ENCODE data around the gene UBA52. TPM values are rescaled to one million over a fixed set of nuclear protein-coding genes. Genes with fewer than 3 reads are reported as not detected.

Gene UBA52
- total and polyA plus RNA-seq, 7 experiments from 2014 or later: 1,563 to 2,429 (median 2,196) TPM

DNA sequence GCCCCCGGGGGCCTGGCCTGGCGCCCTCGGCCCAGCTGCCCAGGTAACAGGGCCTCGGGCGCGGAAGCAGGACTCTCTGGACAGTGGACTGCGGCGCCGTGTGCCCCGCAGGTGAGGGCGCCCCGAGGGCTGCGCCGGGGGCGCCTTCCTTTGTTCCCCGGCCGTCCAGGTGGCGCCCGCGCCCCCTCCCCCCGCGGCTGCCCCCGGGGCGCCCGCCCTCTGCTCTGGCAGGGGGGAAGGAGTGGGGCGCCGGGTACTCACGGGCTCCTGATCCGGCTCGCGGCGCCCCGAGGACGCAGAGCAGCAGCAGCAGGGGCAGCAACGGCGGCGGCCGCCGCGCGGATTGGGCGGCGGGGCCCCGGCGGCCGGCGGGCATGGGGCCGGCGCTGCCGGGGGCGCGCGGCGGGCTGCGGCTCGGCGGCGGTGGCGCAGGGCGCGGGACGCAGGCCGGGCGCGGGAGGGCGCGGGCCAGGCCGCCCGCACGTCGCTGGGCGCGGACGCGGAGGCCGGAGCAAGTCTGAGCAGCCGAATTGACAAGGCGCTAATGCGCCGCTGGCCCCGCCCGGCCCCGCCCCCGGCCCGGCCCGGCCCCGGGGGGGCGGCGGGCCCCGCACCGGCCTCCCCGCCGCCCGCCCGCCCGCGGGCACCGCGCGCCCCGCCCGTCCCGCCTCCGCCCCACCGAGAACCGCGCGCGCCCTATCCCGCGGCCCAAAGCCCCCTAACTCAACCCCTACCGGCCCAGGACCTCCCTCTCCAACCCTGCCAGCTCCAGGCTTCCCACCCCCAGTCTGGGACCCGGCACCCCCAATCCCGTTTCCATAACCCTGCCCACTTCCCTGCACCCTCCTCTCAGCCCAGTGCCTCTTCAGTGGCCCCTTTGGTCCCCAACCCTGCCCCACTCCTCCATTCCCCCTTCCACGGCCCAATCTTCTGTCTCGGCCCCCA, 34.9 kb downstream of the UBA52 start, which contains the start of gene CRLF1:
Gene CRLF1, minus strand, starts transcription at position 519 of the 945 bp plus-strand sequence. Its CDS starts 143 bp downstream, at position 376.
- Mint-ChIP-seq H3K36me3 (peaks cover 0 to 4% (median 0%) of the 10 kb centered on the region in 5 donors), H3K4me3 (peak within 1 kb of the TSS in 5 of 10 donors; percentile 11 to 76 (median 45)), H3K4me1 (peaks cover 6 to 31% (median 19%) of the 10 kb centered on the region in 7 donors), H3K27ac (peak within 1 kb of the TSS in 1 of 9 donors; percentile 67), H3K9me3 (peaks cover 0 to 3% (median 0%) of the 10 kb centered on the region in 11 donors), H3K27me3 (peaks cover 51 to 76% (median 64%) of the 10 kb centered on the region in 5 donors)
- ATAC-seq: no peak
- POLR2A ChIA-PET: no interaction called here
- intact Hi-C loops (cut with micrococcal nuclease): no loop called here
- no peaks in the 10 kb centered on the region for H3K9me3 ChIP-seq (ENCODE audit: control insufficient read depth in 2 of 3, low read length in 3 of 3)
- CTCF ChIA-PET: no interaction called here
- H3K36me3 ChIP-seq (ENCODE audit: control insufficient read depth in 2 of 3, insufficient read depth in 3 of 3, low read length in 3 of 3): no peaks in the 10 kb centered on the region
- H3K4me3 ChIP-seq (ENCODE audit: low read length): no peak within 1 kb of the TSS
- no peak within 1 kb of the TSS for H3K27ac ChIP-seq (ENCODE audit: low read depth, low read length)
- H3K27me3 ChIP-seq (ENCODE audit: control insufficient read depth in 2 of 2, insufficient read depth in 2 of 2, low read length in 2 of 2): peaks cover 4 to 35% of the 10 kb centered on the region in 2 donors
- peaks cover 0 to 5% of the 10 kb centered on the region in 2 donors for H3K4me1 ChIP-seq (ENCODE audit: control insufficient read depth in 2 of 2, insufficient read depth in 2 of 2, low read length in 2 of 2)
- DNase-seq: no peak

- DNase-seq: no peak
- intact Hi-C loops (cut with micrococcal nuclease): no loop called here
Measured at GRCh38 chr19:18607226-18608101, 35.8 kb downstream of the UBA52 start.

GRCh38 chr19:18608102-18608804, 36.6 kb downstream of the UBA52 start:
- Histone ChIP-seq H3K4me3 (ENCODE audit: low read length) (no peak overlapping the region), H3K9me3 (ENCODE audit: control insufficient read depth in 2 of 3, low read length in 3 of 3) (no peaks in the 10 kb centered on the region), H3K27ac (ENCODE audit: low read depth, low read length) (no peak overlapping the region), H3K4me1 (ENCODE audit: control insufficient read depth in 2 of 2, insufficient read depth in 2 of 2, low read length in 2 of 2) (peaks cover 11 to 12% of the 10 kb centered on the region in 2 donors), H3K36me3 (ENCODE audit: control insufficient read depth in 2 of 3, insufficient read depth in 3 of 3, low read length in 3 of 3) (no peaks in the 10 kb centered on the region), H3K27me3 (ENCODE audit: control insufficient read depth in 2 of 2, insufficient read depth in 2 of 2, low read length in 2 of 2) (peaks cover 8 to 37% of the 10 kb centered on the region in 2 donors)
- H3K27me3 Mint-ChIP-seq: peaks cover 47 to 73% (median 59%) of the 10 kb centered on the region in 5 donors
- intact Hi-C loops (cut with micrococcal nuclease): no loop called here
- no peak for ATAC-seq
- peaks cover 8 to 35% (median 25%) of the 10 kb centered on the region in 7 donors for H3K4me1 Mint-ChIP-seq
- peak overlapping the region in 5 of 10 donors; percentile 1 to 65 (median 39) for H3K4me3 Mint-ChIP-seq
- CTCF ChIA-PET: no interaction called here
- H3K9me3 Mint-ChIP-seq: peaks cover 0 to 3% (median 0%) of the 10 kb centered on the region in 11 donors
- POLR2A ChIA-PET: no interaction called here
- H3K27ac Mint-ChIP-seq: no peak overlapping the region
- DNase-seq: no peak
- peaks cover 0 to 4% (median 0%) of the 10 kb centered on the region in 5 donors for H3K36me3 Mint-ChIP-seq

More at GRCh38 chr19:18607226-18608101, 35.8 kb downstream of the UBA52 start:
- Mint-ChIP-seq H3K27me3 (peaks cover 49 to 77% (median 63%) of the 10 kb centered on the region in 5 donors), H3K4me3 (peak overlapping the region in 4 of 10 donors; percentile 11 to 65 (median 22)), H3K9me3 (peaks cover 0 to 3% (median 0%) of the 10 kb centered on the region in 11 donors), H3K36me3 (peaks cover 0 to 4% (median 0%) of the 10 kb centered on the region in 5 donors), H3K4me1 (peaks cover 12 to 38% (median 26%) of the 10 kb centered on the region in 7 donors), H3K27ac (no peak overlapping the region)
- Histone ChIP-seq H3K4me1 (ENCODE audit: control insufficient read depth in 2 of 2, insufficient read depth in 2 of 2, low read length in 2 of 2) (peaks cover 7 to 11% of the 10 kb centered on the region in 2 donors), H3K4me3 (ENCODE audit: low read length) (no peak overlapping the region), H3K27ac (ENCODE audit: low read depth, low read length) (no peak overlapping the region), H3K36me3 (ENCODE audit: control insufficient read depth in 2 of 3, insufficient read depth in 3 of 3, low read length in 3 of 3) (no peaks in the 10 kb centered on the region), H3K9me3 (ENCODE audit: control insufficient read depth in 2 of 3, low read length in 3 of 3) (no peaks in the 10 kb centered on the region), H3K27me3 (ENCODE audit: control insufficient read depth in 2 of 2, insufficient read depth in 2 of 2, low read length in 2 of 2) (peaks cover 8 to 40% of the 10 kb centered on the region in 2 donors)
- POLR2A ChIA-PET: no interaction called here
- no peak for ATAC-seq
- CTCF ChIA-PET: no interaction called here

DNA sequence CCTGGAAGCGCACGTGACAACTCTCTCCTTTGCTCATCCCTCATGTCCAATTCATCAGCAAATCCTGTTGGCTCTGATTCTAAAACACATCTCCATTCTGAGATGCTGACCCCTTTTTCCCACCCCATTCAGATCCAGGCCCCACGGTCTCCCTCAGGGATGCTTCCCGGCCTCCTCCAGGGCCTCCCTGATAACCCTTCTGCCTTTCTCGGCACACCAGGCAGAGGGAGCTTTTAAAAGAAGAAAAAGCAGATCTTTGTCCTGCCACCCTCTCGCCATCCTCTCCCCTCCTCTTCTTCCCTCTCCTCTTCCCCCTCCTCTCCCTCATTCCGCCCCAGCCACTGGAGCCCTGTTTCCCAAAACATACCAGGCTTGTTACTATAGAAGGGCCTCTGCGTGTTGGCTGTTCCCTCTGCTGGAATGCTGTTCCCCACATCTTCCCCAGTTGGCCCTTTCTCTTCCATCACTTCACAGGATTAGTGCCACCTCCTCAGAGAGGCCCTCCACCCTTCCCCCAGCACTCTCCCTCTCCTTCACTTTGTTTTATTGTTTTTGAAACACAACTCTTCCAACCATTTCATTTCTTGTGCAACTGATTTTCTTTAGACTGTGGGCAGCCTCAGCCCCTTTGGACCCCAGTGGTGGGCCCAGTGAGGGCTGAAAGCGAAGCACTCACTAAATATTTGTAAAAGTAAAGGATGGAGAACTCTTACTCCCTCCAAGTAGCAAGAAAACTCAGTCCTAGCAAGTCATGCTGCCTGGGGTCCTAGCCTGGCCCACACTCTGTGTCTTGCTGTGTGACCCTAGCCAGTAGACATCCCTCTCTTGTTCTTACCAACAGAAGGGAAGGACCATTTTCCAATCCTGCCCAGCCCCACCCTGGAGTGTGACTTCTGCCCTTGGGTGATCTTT, 37.4 kb downstream of the UBA52 start:
- no peak for ATAC-seq

GRCh38 chr19:18609717-18610051, 38.0 kb downstream of the UBA52 start:
- ATAC-seq (no peak), DNase-seq (no peak)
- Histone ChIP-seq H3K4me3 (ENCODE audit: low read length) (no peak overlapping the region), H3K27me3 (ENCODE audit: control insufficient read depth in 2 of 2, insufficient read depth in 2 of 2, low read length in 2 of 2) (peaks cover 4 to 30% of the 10 kb centered on the region in 2 donors), H3K9me3 (ENCODE audit: control insufficient read depth in 2 of 3, low read length in 3 of 3) (no peaks in the 10 kb centered on the region), H3K4me1 (ENCODE audit: control insufficient read depth in 2 of 2, insufficient read depth in 2 of 2, low read length in 2 of 2) (peaks cover 12% of the 10 kb centered on the region in 2 donors), H3K36me3 (ENCODE audit: control insufficient read depth in 2 of 3, insufficient read depth in 3 of 3, low read length in 3 of 3) (no peaks in the 10 kb centered on the region), H3K27ac (ENCODE audit: low read depth, low read length) (no peak overlapping the region)
- peaks cover 0 to 3% (median 0%) of the 10 kb centered on the region in 11 donors for H3K9me3 Mint-ChIP-seq
- H3K27ac Mint-ChIP-seq: no peak overlapping the region
- peaks cover 6 to 36% (median 24%) of the 10 kb centered on the region in 7 donors for H3K4me1 Mint-ChIP-seq
- peaks cover 0 to 4% (median 0%) of the 10 kb centered on the region in 5 donors for H3K36me3 Mint-ChIP-seq
- peaks cover 52 to 78% (median 65%) of the 10 kb centered on the region in 5 donors for H3K27me3 Mint-ChIP-seq
- ChIA-PET CTCF (no interaction called here), POLR2A (no interaction called here)
- intact Hi-C loops (cut with micrococcal nuclease): loop anchor here in 1 of 2 donors (5.0 kb wide), 1 partner anchor 178 kb away; no protein-coding TSS in a partner anchor
- peak overlapping the region in 2 of 10 donors; percentile 34 to 43 for H3K4me3 Mint-ChIP-seq

More for the DNA sequence above, 37.4 kb downstream of the UBA52 start:
- Mint-ChIP-seq H3K27me3 (peaks cover 50 to 77% (median 64%) of the 10 kb centered on the region in 5 donors), H3K27ac (peak overlapping the region in 1 of 9 donors; percentile 2), H3K9me3 (peaks cover 0 to 3% (median 0%) of the 10 kb centered on the region in 11 donors), H3K4me1 (peaks cover 6 to 34% (median 24%) of the 10 kb centered on the region in 7 donors), H3K4me3 (peak overlapping the region in 5 of 10 donors; percentile 1 to 43 (median 13)), H3K36me3 (peaks cover 0 to 4% (median 0%) of the 10 kb centered on the region in 5 donors)
- ChIA-PET POLR2A (no interaction called here), CTCF (no interaction called here)
- no peaks in the 10 kb centered on the region for H3K36me3 ChIP-seq (ENCODE audit: control insufficient read depth in 2 of 3, insufficient read depth in 3 of 3, low read length in 3 of 3)
- no peak for DNase-seq
- peaks cover 12% of the 10 kb centered on the region in 2 donors for H3K4me1 ChIP-seq (ENCODE audit: control insufficient read depth in 2 of 2, insufficient read depth in 2 of 2, low read length in 2 of 2)
- no peak overlapping the region for H3K27ac ChIP-seq (ENCODE audit: low read depth, low read length)
- intact Hi-C loops (cut with micrococcal nuclease): no loop called here
- no peaks in the 10 kb centered on the region for H3K9me3 ChIP-seq (ENCODE audit: control insufficient read depth in 2 of 3, low read length in 3 of 3)
- peaks cover 7 to 34% of the 10 kb centered on the region in 2 donors for H3K27me3 ChIP-seq (ENCODE audit: control insufficient read depth in 2 of 2, insufficient read depth in 2 of 2, low read length in 2 of 2)
- H3K4me3 ChIP-seq (ENCODE audit: low read length): no peak overlapping the region
